IMR-90 (cell line): ENCODE measurements around the gene NUP205. TPM values are rescaled to one million over a fixed set of nuclear protein-coding genes. Genes with fewer than 3 reads are reported as not detected.
"Not testable (repeated sequence)": the region's sequence is repeated elsewhere in the genome, so short reads cannot be mapped to it uniquely, and the experiment has no call there.

Experiments used
- ATAC-seq: fragments of 200-7000 bp; cut with Tn5 transposase; 2 replicates; pipeline ENCODE4 v1.9.1; 2020; ENCODE audit warnings: low read depth, mild to moderate bottlenecking, moderate library complexity
- BruUV-seq: library from RNA; stranded (reverse); fragments of 400-500 nt; replicated peaks from 2 replicates; lab custom pipeline; 2021; lab: Mats Ljungman, UMichigan
- CTCF ChIA-PET: fragments of 300-600 bp; formaldehyde crosslinking; extraction: SDS; loops from one replicate; lab custom pipeline; 2021; ENCODE audit warnings: antibody characterized with exemption; lab: Yijun Ruan, JAX
- POLR2A ChIA-PET: fragments of 300-600 bp; sonication (Branson Sonifier 250); formaldehyde crosslinking; loops from one replicate; lab custom pipeline; 2022; ENCODE audit warnings: antibody characterized with exemption; ENCODE audit not compliant: unreplicated experiment; lab: Charles Lee
- DNase-seq: peaks from one replicate; pipeline ENCODE4 v3.0.0; 2013
- H2AFZ ChIP-seq: replicated peaks from 2 replicates; pipeline ENCODE3; 2013; ENCODE audit warnings: low read length, mild to moderate bottlenecking; ENCODE audit not compliant: poor library complexity
- H2AK5ac ChIP-seq: 2 replicates; pipeline ENCODE4 v1.6.1; 2013; ENCODE audit warnings: low read depth, low read length, inconsistent platforms
- H2AK9ac ChIP-seq: replicated peaks from 2 replicates; pipeline ENCODE3; 2013; ENCODE audit warnings: mild to moderate bottlenecking, low read depth, low read length, moderate library complexity; ENCODE audit not compliant: poor library complexity
- H2BK120ac ChIP-seq: 2 replicates; pipeline ENCODE4 v1.6.1; 2013; ENCODE audit warnings: low read depth, low read length, inconsistent platforms
- H2BK15ac ChIP-seq: 3 replicates; pipeline ENCODE4 v1.6.1; 2013; ENCODE audit warnings: low read depth, low read length, inconsistent platforms
- H2BK20ac ChIP-seq: 2 replicates; pipeline ENCODE4 v1.6.1; 2013; ENCODE audit warnings: low read depth, mild to moderate bottlenecking, inconsistent platforms, low read length, moderate library complexity
- H2BK5ac ChIP-seq: 2 replicates; pipeline ENCODE4 v1.6.1; 2013; ENCODE audit warnings: mild to moderate bottlenecking, low read depth, low read length, inconsistent platforms; ENCODE audit not compliant: poor library complexity, severe bottlenecking
- H3K14ac ChIP-seq: replicated peaks from 2 replicates; pipeline ENCODE4 v1.6.1; 2013; ENCODE audit warnings: low read depth, low read length, inconsistent platforms
- H3K18ac ChIP-seq: 2 replicates; pipeline ENCODE4 v1.6.1; 2013; ENCODE audit warnings: low read depth, low read length, control low read depth
- H3K23ac ChIP-seq: 2 replicates; pipeline ENCODE4 v1.6.1; 2013; ENCODE audit warnings: low read depth, low read length, inconsistent platforms
- H3K27ac ChIP-seq: 2 replicates; pipeline ENCODE4 v1.5.1; 2013; ENCODE audit warnings: mild to moderate bottlenecking, control low read depth, low read length; ENCODE audit not compliant: insufficient read depth
- H3K27me3 ChIP-seq: 2 replicates; pipeline ENCODE4 v1.6.1; 2013; ENCODE audit warnings: low read length; ENCODE audit not compliant: control insufficient read depth, insufficient read depth
- H3K36me3 ChIP-seq: 2 replicates; pipeline ENCODE4 v1.6.1; 2013; ENCODE audit warnings: low read length, mixed read lengths; ENCODE audit not compliant: control insufficient read depth, insufficient read depth
- H3K4ac ChIP-seq: 2 replicates; pipeline ENCODE4 v1.6.1; 2013; ENCODE audit warnings: low read depth, low read length, inconsistent platforms
- H3K4me1 ChIP-seq: 2 replicates; pipeline ENCODE4 v1.6.1; 2013; ENCODE audit warnings: low read length, mixed read lengths; ENCODE audit not compliant: control insufficient read depth, insufficient read depth
- H3K4me2 ChIP-seq: 2 replicates; pipeline ENCODE4 v1.6.1; 2013; ENCODE audit warnings: low read depth, mild to moderate bottlenecking, control low read depth, low read length, moderate library complexity
- H3K4me3 ChIP-seq: 2 replicates; pipeline ENCODE4 v1.5.1; 2013; ENCODE audit warnings: low read depth, mild to moderate bottlenecking, control low read depth, low read length, moderate library complexity; ENCODE audit not compliant: insufficient read depth
- H3K56ac ChIP-seq: 2 replicates; pipeline ENCODE4 v1.6.1; 2013; ENCODE audit warnings: low read length, inconsistent platforms; ENCODE audit not compliant: insufficient read depth; ENCODE audit errors: extremely low read depth
- H3K79me1 ChIP-seq, 2 experiments: 2 replicates each; pipeline ENCODE4 v1.6.1; 2013; ENCODE audit warnings: low read length in 2 of 2, inconsistent platforms in 1 of 2, low read depth in 1 of 2
- H3K9ac ChIP-seq: 2 replicates; pipeline ENCODE4 v1.6.1; 2013; ENCODE audit warnings: low read depth, low read length, control low read depth
- H3K9me1 ChIP-seq: 2 replicates; pipeline ENCODE4 v1.6.1; 2013; ENCODE audit warnings: low read length, inconsistent platforms; ENCODE audit not compliant: insufficient read depth
- H3K9me3 ChIP-seq: 2 replicates; pipeline ENCODE4 v1.6.1; 2013; ENCODE audit warnings: low read length; ENCODE audit not compliant: control insufficient read depth, insufficient read depth
- H4K20me1 ChIP-seq: 2 replicates; pipeline ENCODE4 v1.6.1; 2013; ENCODE audit warnings: low read length, inconsistent platforms; ENCODE audit not compliant: insufficient read depth
- H4K5ac ChIP-seq: 2 replicates; pipeline ENCODE4 v1.6.1; 2013; ENCODE audit warnings: mild to moderate bottlenecking, low read depth, low read length, control low read depth
- H4K8ac ChIP-seq, 2 experiments: 2 replicates each; pipeline ENCODE4 v1.6.1; 2013; ENCODE audit warnings: low read depth in 2 of 2, low read length in 2 of 2, control low read depth in 1 of 2, inconsistent platforms in 1 of 2
- H4K91ac ChIP-seq: 2 replicates; pipeline ENCODE4 v1.6.1; 2013; ENCODE audit warnings: low read depth, low read length, inconsistent platforms; ENCODE audit not compliant: insufficient read depth
- WGBS, 2 experiments: methylation state at CpG; one replicate each; pipeline versions ENCODE4 v1.1.5 to v1.1.7; 2013; ENCODE audit warnings: missing lambda C conversion rate in 2 of 2; ENCODE audit not compliant: insufficient read length in 1 of 2; ENCODE audit errors: extremely low coverage in 2 of 2; 5-methylcytosine and 5-hydroxymethylcytosine counted together
- dilution Hi-C: fragments of 300-500 bp; cut with HindIII; formaldehyde crosslinking; loops from one replicate; pipeline ENCODE4 v1.14.3; 2018; ENCODE audit warnings: low sequenced_read_pairs; ENCODE audit not compliant: unreplicated experiment
- in situ Hi-C: fragments of 300-500 bp; cut with MboI; formaldehyde crosslinking; loops from 3 replicates; pipeline ENCODE4 v1.14.3; 2019; ENCODE audit warnings: low sequenced_read_pairs, inconsistent platforms, mixed read lengths
- intact Hi-C: fragments of 100-400 bp; cut with micrococcal nuclease; formaldehyde crosslinking; loops from 2 replicates; pipeline ENCODE4 v1.10.0; 2022
- polyA plus RNA-seq, 3 experiments: library from polyadenylated mRNA; depleted of rRNA; stranded (reverse); fragments of >200 nt; gene quantifications; 2 replicates each; pipeline ENCODE4 v1.2.3, GENCODE V29; 2012; ENCODE audit warnings: low replicate concordance in 1 of 3
- total RNA-seq: library from RNA; depleted of rRNA; stranded (reverse); fragments of >200 nt; gene quantifications from 2 replicates; pipeline ENCODE4 v1.2.3, GENCODE V29; 2012

The NUP205 gene
- total and polyA plus RNA-seq, 2 of the 4 experiments (the other 2 are of a cell fraction), result 29.5 to 84.6 TPM

DNA sequence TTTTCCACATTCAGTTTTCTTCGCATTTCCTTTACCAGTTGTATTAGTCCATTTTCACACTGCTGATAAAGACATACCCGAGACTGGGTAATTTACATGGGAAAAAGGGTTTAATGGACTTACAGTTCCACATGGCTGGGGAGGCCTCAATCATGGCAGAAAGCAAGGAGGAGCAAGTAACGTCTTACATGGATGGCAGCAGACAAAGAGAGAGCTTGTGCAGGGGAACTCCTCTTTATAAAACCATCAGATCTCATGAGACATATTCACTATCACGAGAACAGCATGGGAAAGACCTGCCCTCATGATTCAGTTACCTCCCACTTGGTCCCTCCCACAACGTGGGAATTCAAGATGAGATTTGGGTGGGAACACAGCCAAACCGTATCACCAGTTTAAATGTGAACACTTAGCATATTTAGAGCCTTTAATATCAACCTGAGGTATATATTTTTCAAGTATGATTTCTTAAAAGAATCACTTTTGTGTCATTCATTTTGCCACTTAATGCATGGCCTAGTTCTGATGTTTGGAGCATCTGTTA lies 111.2 kb downstream of the NUP205 start:
- ATAC-seq, DNase-seq, H3K9me3 ChIP-seq, H4K91ac ChIP-seq, H2BK20ac ChIP-seq, H3K27ac ChIP-seq, H2AK5ac ChIP-seq, H2BK5ac ChIP-seq, H3K56ac ChIP-seq, H3K9ac ChIP-seq, H3K23ac ChIP-seq, H3K18ac ChIP-seq, H3K14ac ChIP-seq, CTCF ChIA-PET, H3K4me2 ChIP-seq, H3K4me3 ChIP-seq, BruUV-seq, H2AFZ ChIP-seq, H3K9me1 ChIP-seq, dilution Hi-C loops, H3K4ac ChIP-seq, H4K5ac ChIP-seq, H2BK120ac ChIP-seq, H4K8ac ChIP-seq, H3K36me3 ChIP-seq, H2AK9ac ChIP-seq, H3K27me3 ChIP-seq, H2BK15ac ChIP-seq, POLR2A ChIA-PET: not testable (repeated sequence)
- in situ Hi-C loops (loop anchor here (5.0 kb wide), 1 partner anchor 338 kb away; no protein-coding TSS in a partner anchor), intact Hi-C loops (loop anchor here (10.0 kb wide), 1 partner anchor 1206 kb away; no protein-coding TSS in a partner anchor)
- H4K20me1 ChIP-seq, result peaks cover 36% of the 10 kb centered on the region
- no CpG with 5 or more reads among the region's 6 CpGs for WGBS, 2 experiments
- peaks cover 8 to 59% of the 10 kb centered on the region in 2 experiments; a peak in 3 of 4 replicates for H3K79me1 ChIP-seq
- H3K4me1 ChIP-seq, result peaks cover 11% of the 10 kb centered on the region
